Stimulated activated CD4-positive, alpha-beta T cell treated with anti-CD3 and anti-CD28 coated beads, Interleukin-4, amount 100 ng/mL, for 4 hours (primary cell): ENCODE data around the gene AHNAK.
A peak's percentile ranks its signal among the peaks of the same experiment; 100 is the strongest.
"Not testable (repeated sequence)": the region's sequence is repeated elsewhere in the genome, so short reads cannot be mapped to it uniquely, and the experiment has no call there.

Experiments
- DNase-seq, 2 experiments: peaks; one replicate each; pipeline ENCODE4 v3.0.0-alpha.2; 2020

Gene AHNAK, protein sequence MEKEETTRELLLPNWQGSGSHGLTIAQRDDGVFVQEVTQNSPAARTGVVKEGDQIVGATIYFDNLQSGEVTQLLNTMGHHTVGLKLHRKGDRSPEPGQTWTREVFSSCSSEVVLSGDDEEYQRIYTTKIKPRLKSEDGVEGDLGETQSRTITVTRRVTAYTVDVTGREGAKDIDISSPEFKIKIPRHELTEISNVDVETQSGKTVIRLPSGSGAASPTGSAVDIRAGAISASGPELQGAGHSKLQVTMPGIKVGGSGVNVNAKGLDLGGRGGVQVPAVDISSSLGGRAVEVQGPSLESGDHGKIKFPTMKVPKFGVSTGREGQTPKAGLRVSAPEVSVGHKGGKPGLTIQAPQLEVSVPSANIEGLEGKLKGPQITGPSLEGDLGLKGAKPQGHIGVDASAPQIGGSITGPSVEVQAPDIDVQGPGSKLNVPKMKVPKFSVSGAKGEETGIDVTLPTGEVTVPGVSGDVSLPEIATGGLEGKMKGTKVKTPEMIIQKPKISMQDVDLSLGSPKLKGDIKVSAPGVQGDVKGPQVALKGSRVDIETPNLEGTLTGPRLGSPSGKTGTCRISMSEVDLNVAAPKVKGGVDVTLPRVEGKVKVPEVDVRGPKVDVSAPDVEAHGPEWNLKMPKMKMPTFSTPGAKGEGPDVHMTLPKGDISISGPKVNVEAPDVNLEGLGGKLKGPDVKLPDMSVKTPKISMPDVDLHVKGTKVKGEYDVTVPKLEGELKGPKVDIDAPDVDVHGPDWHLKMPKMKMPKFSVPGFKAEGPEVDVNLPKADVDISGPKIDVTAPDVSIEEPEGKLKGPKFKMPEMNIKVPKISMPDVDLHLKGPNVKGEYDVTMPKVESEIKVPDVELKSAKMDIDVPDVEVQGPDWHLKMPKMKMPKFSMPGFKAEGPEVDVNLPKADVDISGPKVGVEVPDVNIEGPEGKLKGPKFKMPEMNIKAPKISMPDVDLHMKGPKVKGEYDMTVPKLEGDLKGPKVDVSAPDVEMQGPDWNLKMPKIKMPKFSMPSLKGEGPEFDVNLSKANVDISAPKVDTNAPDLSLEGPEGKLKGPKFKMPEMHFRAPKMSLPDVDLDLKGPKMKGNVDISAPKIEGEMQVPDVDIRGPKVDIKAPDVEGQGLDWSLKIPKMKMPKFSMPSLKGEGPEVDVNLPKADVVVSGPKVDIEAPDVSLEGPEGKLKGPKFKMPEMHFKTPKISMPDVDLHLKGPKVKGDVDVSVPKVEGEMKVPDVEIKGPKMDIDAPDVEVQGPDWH (N-terminal part only)

DNA sequence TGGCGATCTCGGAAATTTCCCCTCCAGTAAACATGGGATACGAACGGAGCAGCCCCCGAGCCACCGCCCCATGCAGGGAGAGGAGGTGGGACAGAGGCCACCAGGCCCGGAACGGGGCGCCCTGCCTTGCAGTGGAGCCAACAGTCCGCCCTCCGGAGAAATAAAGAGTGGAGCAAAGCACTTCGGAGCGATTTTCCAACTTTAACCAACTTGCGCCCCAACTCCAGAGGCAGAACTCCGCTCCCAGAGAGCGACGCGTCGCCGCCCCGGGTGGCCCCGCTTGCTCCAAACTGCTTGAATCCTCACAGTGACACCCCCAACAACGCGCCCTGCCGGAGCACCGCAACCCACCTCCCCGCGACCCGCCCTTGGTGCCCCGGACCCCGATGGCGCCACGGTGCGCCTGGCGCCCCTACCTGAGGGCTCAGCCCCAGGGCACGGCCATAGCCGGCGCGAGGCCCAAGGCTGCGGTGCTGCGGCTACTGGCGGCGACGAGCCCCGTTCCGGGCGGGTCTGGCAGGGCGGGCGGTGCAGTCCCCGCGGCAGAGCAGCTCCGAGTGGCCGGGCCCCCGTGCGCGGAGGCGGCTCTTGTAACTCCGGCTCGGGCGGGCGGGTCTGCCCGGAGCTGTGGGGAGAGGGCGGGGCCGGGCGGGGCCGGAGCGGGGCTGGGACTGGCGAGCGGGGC lies at the start of gene AHNAK:
TSS of gene AHNAK (minus strand) at position 563 of the 685 bp plus-strand sequence. CDS start 10,708 bp downstream, outside the sequence.
- DNase-seq, result peak; percentile 50 to 63

GRCh38 chr11:62595124-62595523 lies 48.5 kb upstream of the AHNAK start:
- DNase-seq, result no peak

GRCh38 chr11:62593434-62594044 lies 46.9 kb upstream of the AHNAK start:
- DNase-seq, result peak; percentile 69 to 76

GRCh38 chr11:62592989-62593421 lies 46.4 kb upstream of the AHNAK start:
- no peak for DNase-seq

GRCh38 chr11:62592146-62592815 lies 45.7 kb upstream of the AHNAK start:
- DNase-seq, result no peak

GRCh38 chr11:62591448-62592145 lies 45.0 kb upstream of the AHNAK start, which contains the start of gene TUT1:
Gene TUT1, minus strand, starts transcription at chr11:62591523. Its CDS starts 38 bp downstream, at chr11:62591485.
- DNase-seq, result peak; percentile 85 to 96

DNA sequence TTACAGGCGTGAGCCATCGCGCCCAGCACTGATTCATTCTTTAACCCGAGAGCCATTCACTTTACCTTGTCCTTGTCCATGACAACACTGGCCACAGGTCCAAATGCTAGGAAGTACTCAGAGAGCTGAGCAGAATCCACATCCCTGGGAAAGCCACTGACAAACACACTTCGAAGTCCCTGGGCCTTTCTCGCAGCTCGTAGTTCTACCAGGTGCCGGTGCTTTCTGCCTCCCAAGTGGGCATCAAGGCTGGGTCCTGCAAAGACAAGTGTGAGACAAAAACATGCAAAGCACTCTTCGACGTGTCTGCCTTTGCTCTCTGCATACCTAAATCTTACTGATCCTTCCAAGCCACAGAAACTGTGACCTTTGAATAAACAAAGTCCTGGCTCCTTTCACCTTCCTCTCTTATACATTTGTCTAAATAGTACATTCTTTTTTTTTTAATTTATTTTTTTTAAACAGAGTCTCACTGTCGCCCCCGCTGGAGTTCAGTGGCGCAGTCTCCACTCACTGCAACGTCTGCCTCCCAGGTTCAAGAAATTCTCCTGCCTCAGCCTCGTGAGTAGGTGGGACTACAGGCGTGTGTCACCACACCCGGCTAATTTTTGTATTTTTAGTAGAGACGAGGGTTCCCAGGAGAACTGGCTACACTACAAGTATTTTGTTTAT lies 42.5 kb upstream of the AHNAK start:
- no peak for DNase-seq

DNA sequence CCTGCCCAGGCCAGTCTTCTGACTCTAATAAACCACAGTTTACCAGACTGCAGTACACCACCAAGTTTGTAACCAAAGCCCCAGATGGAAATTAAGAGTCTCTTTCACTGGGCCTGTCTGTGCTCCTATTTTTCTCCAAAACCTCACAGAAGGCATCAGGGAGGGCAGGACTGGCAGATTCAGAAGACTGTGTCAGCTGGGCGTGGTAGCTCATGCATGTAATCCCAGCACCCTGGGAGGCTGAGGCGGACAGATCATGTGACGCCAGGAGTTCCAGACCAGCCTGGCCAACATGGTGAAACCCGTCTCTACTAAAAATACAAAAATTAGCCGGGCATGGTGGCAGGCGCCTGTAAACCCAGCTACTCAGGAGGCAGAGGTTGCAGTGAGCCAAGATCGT lies 38.8 kb upstream of the AHNAK start:
- not testable (repeated sequence) for DNase-seq

- not testable (repeated sequence) for DNase-seq
These were observed 35.1 kb upstream of the AHNAK start for GRCh38 chr11:62581735-62582134.

GRCh38 chr11:62580959-62581715 lies 34.5 kb upstream of the AHNAK start:
- no peak for DNase-seq

DNA sequence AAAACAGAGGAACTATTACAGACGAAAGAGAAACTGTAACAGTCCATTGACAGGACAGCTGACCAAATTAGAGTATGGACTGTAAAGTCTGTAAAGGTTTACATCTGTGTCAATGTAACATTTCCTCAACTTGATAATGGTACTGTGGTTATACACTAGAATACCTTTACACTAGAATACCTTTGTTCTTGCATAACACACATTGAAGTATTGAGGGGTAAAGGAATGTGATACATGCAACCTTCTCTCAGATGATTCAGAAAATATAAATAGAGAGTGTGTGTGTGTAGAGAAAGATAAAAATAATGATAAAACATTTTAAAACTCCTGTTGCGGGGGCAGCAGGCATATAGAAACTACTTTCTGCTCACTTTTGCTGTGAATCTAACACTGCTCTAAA lies 32.6 kb upstream of the AHNAK start:
- no peak for DNase-seq

GRCh38 chr11:62578541-62578940 lies 31.9 kb upstream of the AHNAK start:
- no peak for DNase-seq

GRCh38 chr11:62577046-62577714 lies 30.6 kb upstream of the AHNAK start:
- DNase-seq, result no peak

- DNase-seq, result no peak
These were observed 29.2 kb upstream of the AHNAK start for GRCh38 chr11:62575837-62576236.

GRCh38 chr11:62575156-62575555 lies 28.6 kb upstream of the AHNAK start:
- no peak for DNase-seq

GRCh38 chr11:62574363-62575071 lies 27.9 kb upstream of the AHNAK start:
- no peak for DNase-seq

DNA sequence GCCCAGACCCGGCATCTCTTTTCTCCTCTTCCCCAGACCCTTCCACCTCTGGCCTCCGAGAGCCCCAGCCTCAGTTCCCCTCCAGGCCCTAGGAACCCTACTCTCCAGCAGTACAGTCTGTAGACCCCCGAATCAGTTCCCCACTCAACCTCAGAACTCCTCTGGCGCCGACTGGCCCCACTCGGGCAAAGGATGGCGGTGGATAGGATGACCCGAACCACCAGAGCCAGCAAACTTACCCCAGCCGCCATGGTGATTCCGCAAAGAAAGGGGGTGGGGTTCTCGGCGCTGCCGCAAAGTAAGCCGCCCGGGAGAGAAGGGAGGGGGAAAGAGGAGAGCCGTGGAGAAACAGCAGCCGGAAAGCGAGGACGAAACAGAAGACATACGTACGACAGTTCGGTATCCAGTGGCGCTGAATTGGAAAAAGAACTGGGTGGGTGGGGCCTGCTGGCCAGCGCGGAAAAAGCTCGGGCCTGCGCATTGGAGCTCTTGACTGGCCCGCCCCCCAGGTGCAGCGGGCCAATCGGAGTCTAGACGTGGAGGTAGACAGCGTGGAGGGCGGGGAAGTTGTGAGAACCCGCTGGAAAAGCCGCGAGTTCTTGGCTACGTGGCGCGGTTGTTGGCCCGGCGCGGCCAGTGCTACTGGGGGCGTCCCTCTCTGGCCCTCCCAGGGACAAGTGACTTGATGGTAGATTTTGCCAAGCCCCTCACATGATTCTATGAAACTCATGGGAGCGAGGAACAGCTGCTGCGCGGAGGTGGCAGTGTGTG lies 27.2 kb upstream of the AHNAK start, which contains the start of gene EEF1G:
TSS of gene EEF1G (minus strand) at position 300 of the 771 bp plus-strand sequence. CDS start at position 251, 49 bp downstream.
- DNase-seq, result peak; percentile 91 to 99
